ENCODE results near the gene GGA1.

GGA1 gene

GRCh38 chr22:37632174-37633088 lies 23.8 kb downstream of the GGA1 start:
- H3K4me3 ChIP-seq (ENCODE audit: control insufficient read depth, low read depth, low read length), result no peak overlapping the region
- no peak for TF ChIP-seq CTCF (conservative IDR thresholded peaks at IDR 0.05; ENCODE audit: control insufficient read depth, insufficient read depth, low read depth, low read length)
- DNase-seq (ENCODE audit: low read depth), result no peak

GRCh38 chr22:37633089-37633624 lies 24.5 kb downstream of the GGA1 start:
- TF ChIP-seq CTCF (conservative IDR thresholded peaks at IDR 0.05; ENCODE audit: control insufficient read depth, insufficient read depth, low read depth, low read length), result no peak
- no peak for DNase-seq (ENCODE audit: low read depth)
- H3K4me3 ChIP-seq (ENCODE audit: control insufficient read depth, low read depth, low read length), result no peak overlapping the region

DNA sequence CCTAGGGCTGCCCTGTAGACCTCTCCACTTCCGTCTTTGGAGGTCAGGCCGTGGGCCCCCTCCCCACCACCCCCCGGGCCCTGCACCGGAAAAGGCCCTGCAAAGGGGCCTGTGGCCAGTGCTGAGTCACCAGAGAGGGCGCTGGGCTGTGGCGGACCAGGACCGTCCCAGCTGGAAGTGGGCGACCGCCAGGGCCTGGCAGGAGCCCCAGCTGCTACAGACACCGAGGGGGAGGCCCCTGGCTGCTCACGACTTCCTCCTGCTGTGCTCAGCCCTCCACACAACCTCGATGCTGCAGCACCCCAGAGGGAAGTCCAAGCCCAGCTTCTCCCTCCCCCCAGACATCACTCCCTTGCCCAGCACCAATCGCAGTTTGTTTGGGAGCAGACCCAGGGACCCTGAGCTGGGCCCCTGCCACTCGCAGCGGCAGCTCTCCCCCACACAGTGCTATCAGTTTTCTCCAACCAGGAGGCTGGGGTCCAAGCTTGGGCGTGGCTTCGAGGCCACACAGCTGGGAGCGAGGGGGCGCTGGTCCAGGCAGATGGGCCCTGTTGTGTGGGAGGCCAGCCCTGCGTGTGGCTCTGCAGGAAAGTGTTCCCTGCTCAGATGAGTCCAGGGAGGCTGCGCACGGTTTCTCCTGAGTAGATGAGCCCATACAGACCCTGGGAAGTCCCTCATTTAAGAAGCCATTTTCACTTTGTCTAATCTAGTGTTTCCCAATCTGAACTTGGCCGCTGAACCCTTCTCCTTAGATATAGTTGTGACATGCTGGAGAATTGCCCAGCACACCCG lies 25.2 kb downstream of the GGA1 start:
- no peak overlapping the region for H3K4me3 ChIP-seq (ENCODE audit: control insufficient read depth, low read depth, low read length)
- TF ChIP-seq CTCF (conservative IDR thresholded peaks at IDR 0.05; ENCODE audit: control insufficient read depth, insufficient read depth, low read depth, low read length), result peak; percentile 3
- DNase-seq (ENCODE audit: low read depth), result peak; percentile 80

DNA sequence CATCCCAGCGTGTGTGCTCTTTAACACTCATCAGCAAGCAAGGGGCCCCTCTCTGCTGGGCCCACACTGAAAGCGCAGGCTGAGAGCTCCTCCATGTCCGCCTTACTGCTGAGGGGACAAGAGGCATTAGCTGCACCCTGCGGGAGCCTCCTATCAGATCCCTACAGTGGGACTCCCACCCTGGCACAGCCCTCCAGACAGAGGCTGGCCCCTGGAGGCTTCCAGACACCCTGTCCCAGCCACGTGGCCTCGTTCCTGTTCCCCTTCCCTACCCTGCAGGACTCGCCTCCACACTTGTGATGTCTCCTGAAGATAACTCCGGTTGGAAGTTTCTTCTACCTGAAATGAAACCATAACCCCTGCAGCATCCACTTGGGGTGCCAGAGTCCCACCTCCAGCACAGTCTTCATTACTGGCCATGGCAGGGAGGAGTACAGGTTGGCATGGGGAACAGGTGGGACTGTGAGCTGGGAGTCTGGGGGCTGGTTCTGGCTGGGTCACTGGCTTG lies 25.8 kb downstream of the GGA1 start:
- no peak for DNase-seq (ENCODE audit: low read depth)
- H3K4me3 ChIP-seq (ENCODE audit: control insufficient read depth, low read depth, low read length), result no peak overlapping the region
- TF ChIP-seq CTCF (conservative IDR thresholded peaks at IDR 0.05; ENCODE audit: control insufficient read depth, insufficient read depth, low read depth, low read length), result peak; percentile 18

DNA sequence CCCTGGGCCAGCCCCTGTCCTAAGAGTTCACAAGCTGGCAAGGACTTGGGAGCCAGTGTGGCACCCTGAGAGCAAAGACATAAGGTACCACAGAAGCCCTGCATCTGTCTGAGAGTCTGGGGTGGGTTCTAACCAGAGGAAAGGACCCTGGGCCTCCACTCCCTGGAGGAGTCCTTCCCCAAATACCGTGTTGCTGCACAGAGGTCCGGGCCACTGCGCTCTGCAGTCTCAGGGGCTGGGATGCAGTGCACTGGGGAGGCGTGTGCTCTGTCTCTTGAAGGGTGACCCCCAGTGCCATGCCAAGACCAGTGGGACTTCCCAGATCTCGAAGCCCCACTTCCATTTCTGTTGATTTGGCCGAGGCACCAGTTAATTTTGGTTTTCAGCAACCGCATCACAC lies 26.5 kb downstream of the GGA1 start:
- H3K4me3 ChIP-seq (ENCODE audit: control insufficient read depth, low read depth, low read length), result no peak overlapping the region
- TF ChIP-seq CTCF (conservative IDR thresholded peaks at IDR 0.05; ENCODE audit: control insufficient read depth, insufficient read depth, low read depth, low read length), result no peak
- no peak for DNase-seq (ENCODE audit: low read depth)

DNA sequence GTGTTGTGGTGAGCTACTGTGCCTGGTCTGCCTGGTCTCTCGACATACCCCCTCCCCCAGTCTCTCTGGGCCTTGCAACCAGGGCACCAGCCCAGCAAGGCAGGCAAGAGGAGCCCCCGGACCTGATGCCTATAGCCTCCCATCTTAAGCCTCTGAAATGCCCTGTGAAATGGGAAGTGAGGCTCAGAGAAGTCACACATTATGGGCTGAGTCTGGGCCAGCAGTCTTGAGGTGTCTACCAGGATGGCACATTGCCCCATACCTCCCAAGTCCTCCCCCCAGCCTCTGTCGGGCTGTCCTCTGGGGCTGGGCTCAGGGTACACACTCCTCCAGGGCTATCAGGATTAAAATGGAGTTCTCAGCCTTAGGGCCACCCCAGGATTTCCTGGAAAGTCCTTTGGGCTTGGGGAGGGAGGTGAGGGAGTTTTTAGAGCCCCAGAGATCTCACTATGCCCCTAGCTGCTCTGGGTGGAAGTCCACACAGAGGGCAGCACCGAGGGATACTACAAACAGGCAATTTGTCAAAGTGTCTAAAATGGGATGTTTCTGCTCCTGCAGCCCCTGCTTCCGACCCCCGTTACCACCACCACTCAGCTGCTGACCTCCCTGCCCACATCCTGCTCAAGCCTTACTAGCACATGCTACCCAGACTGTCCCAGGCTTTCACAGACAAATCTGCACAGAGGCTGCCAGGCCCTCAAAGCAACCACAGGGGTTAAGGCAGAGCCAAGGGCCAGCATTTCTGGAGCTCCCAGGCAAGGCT lies 27.7 kb downstream of the GGA1 start:
- H3K4me3 ChIP-seq (ENCODE audit: control insufficient read depth, low read depth, low read length), result no peak overlapping the region
- TF ChIP-seq CTCF (conservative IDR thresholded peaks at IDR 0.05; ENCODE audit: control insufficient read depth, insufficient read depth, low read depth, low read length), result peak; percentile 53
- peak; percentile 92 for DNase-seq (ENCODE audit: low read depth)
